ENCODE measurements around the gene GATAD2A.

The GATAD2A gene

GRCh38 chr19:19540064-19540714 is 134.7 kb downstream of the GATAD2A start:
- in situ Hi-C loops (cut with MboI; ENCODE audit: low sequenced_read_pairs): loop anchor here (10.0 to 25.0 kb wide), 2 partner anchors 105 to 747 kb away; partner anchors contain the start of gene GMIP

DNA sequence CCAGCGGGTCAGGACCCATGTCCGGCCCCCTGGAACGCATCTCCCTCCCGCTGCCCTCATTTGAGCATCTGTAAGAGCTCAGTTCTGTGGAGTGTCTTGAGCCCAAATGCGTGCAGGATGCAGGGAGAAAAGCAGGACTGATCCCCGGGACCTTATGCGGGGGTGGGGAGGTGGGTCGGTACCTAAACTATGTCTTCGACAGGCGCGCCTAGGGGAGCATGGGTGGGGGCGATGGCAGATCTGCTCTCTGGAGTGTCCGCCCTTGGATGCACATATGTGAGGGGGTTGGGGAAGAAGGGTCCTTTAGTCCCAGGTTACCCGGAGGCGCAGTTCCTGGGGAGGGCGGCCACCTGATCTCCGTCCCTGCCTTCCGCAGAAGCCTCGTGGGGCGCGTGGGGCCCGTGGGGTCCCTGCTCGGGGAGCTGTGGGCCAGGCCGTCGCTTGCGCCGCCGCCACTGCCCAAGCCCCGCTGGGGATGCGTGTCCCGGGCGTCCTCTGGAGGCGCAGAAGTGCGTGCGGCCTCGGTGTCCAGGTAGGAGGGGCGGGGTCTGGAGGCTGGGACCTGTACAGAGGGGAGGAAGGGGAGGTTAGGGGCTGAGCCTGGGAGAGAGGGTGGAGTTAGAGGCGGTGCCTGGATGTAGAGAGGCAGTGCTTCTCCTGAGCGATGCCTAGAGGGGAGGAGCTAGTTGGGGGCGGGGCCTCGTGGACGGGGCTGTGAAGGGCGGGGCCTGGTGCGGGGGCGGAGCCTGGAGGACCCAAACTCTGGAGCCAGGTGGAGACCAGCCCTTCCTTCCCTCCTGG is 135.4 kb downstream of the GATAD2A start:
- in situ Hi-C loops (cut with MboI; ENCODE audit: low sequenced_read_pairs): loop anchor here (10.0 to 25.0 kb wide), 2 partner anchors 104 to 746 kb away; partner anchors contain the start of gene GMIP

- in situ Hi-C loops (cut with MboI; ENCODE audit: low sequenced_read_pairs): loop anchor here (10.0 to 25.0 kb wide), 2 partner anchors 103 to 746 kb away; partner anchors contain the start of gene GMIP
Measured at GRCh38 chr19:19541616-19542015, 136.1 kb downstream of the GATAD2A start.

- in situ Hi-C loops (cut with MboI; ENCODE audit: low sequenced_read_pairs): loop anchor here (10.0 to 25.0 kb wide), 2 partner anchors 102 to 745 kb away; partner anchors contain the start of gene GMIP
Measured at GRCh38 chr19:19542507-19542906, 137.0 kb downstream of the GATAD2A start.

DNA sequence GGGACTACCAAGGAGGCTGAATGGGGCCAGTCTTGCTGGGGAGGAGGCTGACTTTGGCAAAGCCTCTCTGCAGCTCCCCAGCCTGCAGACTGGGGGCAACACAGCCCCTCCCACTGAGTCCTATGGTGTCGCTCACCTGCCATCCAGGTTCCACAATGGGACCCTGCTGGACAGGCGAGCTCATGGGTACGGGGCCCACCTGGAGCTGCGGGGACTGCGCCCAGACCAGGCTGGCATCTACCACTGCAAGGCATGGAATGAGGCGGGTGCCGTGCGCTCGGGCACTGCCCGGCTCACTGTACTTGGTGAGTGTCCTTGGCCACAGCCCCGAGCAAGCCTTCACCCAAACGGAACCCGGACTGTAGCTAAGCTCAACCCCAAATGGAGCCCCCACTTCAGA is 137.6 kb downstream of the GATAD2A start:
- in situ Hi-C loops (cut with MboI; ENCODE audit: low sequenced_read_pairs): loop anchor here (10.0 to 25.0 kb wide), 2 partner anchors 102 to 744 kb away; partner anchors contain the start of gene GMIP

GRCh38 chr19:19543640-19544039 is 138.2 kb downstream of the GATAD2A start:
- in situ Hi-C loops (cut with MboI; ENCODE audit: low sequenced_read_pairs): loop anchor here (10.0 to 25.0 kb wide), 2 partner anchors 101 to 744 kb away; partner anchors contain the start of gene GMIP

GRCh38 chr19:19544257-19544953 is 138.9 kb downstream of the GATAD2A start:
- in situ Hi-C loops (cut with MboI; ENCODE audit: low sequenced_read_pairs): loop anchor here (10.0 to 25.0 kb wide), 2 partner anchors 100 to 743 kb away; partner anchors contain the start of gene GMIP

DNA sequence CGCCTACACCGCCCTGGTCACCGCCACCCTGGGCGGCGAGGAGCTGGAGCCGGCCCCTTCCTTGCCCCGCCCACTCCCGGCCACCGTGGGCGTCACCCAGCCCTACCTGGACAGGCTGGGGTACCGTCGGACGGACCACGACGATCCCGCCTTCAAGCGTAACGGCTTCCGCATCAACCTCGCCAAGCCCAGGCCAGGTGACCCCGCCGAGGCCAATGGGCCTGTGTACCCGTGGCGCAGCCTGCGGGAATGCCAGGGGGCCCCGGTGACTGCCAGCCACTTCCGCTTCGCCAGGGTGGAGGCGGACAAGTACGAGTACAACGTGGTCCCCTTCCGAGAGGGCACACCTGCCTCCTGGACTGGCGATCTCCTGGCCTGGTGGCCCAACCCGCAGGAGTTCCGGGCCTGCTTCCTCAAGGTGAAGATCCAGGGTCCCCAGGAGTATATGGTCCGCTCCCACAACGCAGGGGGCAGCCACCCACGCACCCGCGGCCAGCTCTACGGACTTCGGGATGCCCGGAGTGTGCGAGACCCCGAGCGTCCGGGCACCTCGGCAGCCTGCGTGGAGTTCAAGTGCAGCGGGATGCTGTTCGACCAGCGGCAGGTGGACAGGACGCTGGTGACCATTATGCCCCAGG is 139.6 kb downstream of the GATAD2A start:
- in situ Hi-C loops (cut with MboI; ENCODE audit: low sequenced_read_pairs): loop anchor here (10.0 to 25.0 kb wide), 2 partner anchors 100 to 742 kb away; partner anchors contain the start of gene GMIP

DNA sequence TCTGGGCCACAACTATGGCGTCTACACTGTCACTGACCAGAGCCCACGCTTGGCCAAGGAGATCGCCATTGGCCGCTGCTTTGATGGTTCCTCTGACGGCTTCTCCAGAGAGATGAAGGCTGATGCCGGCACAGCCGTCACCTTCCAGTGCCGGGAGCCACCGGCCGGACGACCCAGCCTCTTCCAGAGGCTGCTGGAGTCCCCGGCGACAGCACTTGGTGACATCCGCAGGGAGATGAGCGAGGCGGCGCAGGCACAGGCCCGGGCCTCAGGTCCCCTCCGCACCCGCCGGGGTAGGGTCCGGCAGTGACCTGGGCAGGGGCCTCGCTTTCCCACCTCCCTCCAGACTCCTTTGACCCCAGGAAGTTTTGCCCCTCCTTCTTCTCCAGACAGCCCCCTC is 140.2 kb downstream of the GATAD2A start:
- in situ Hi-C loops (cut with MboI; ENCODE audit: low sequenced_read_pairs): loop anchor here (10.0 to 25.0 kb wide), 2 partner anchors 99 to 742 kb away; partner anchors contain the start of gene GMIP

- in situ Hi-C loops (cut with MboI; ENCODE audit: low sequenced_read_pairs): loop anchor here (10.0 to 25.0 kb wide), 2 partner anchors 98 to 741 kb away; partner anchors contain the start of gene GMIP
Measured at GRCh38 chr19:19546751-19547162, 141.3 kb downstream of the GATAD2A start.

GRCh38 chr19:19547674-19548336 is 142.3 kb downstream of the GATAD2A start:
- in situ Hi-C loops (cut with MboI; ENCODE audit: low sequenced_read_pairs): loop anchor here (10.0 to 25.0 kb wide), 2 partner anchors 97 to 739 kb away; partner anchors contain the start of gene GMIP

DNA sequence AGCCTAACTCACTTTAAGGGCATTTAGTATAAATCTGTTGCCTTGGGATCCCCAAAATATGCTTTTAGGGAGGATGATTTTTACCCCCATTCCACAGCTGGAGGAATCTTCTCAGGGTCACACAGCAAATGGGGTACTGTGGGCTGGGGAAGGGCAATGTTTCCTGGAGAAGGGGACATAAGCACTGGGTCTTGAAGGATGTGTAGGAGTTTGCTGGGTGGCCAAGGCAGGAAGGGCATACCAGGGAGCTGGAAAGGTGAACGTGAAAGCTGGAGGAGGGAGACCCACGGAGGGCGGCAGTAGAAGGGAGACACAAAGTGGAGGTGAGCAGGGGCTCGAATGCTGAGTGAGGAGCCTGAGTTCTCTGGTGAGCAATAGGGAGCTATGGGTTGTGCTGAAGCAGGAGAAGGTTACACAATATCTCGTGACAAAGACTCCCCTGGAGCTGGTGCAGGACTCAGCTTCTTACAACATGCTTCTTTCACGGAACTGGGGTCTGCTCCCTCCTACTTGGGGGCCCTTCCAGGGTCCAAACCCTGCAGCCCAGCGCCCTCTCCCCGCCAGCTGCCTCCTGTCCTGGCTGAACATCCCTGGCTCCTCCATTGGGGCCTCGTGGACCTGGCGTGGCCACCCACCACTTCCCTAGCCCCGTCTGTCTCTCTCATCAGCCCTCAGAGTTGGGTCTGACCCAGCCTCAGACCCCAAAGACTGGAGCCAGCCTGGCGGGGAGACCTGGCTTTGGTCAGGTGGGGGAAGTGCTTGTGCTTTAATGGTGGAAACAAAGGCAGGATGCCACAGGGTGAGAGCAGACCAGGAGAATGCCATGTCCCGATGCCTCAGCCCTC is 143.7 kb downstream of the GATAD2A start:
- in situ Hi-C loops (cut with MboI; ENCODE audit: low sequenced_read_pairs): loop anchor here (10.0 to 25.0 kb wide), 2 partner anchors 96 to 738 kb away; partner anchors contain the start of gene GMIP

DNA sequence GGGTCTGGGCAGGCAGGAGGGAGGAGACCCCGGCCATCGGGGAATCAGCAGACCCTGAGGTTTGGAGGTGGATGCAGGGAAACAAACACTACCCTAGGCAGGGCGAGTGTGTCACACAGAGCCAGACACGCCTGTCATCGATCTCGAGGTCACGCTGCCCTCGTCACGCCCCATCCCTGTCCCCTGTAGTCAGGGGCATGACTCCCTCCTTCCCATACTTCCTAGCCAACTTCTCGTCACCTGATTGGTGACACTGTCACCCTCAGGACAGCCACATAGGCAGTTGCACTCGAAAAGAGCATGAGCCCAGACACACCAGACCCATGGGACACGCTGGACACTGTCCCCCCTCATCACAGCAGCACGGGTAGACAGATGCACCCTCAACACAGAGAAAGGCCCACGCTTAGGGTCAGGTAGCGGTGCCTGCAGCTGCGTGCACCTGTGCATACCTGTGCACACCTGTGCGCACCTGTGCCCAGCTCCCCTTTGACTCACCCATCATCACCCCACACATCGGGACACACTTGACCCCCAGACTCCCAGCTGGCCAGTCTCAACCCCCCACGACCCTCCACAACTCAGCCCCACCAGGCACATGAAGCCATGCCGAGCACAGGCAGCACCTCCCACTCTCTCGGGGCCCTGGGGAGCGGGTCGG is 144.5 kb downstream of the GATAD2A start:
- in situ Hi-C loops (cut with MboI; ENCODE audit: low sequenced_read_pairs): loop anchor here (10.0 to 25.0 kb wide), 2 partner anchors 95 to 737 kb away; partner anchors contain the start of gene GMIP

- in situ Hi-C loops (cut with MboI; ENCODE audit: low sequenced_read_pairs): no loop called here
Measured at GRCh38 chr19:19550485-19550929, 145.0 kb downstream of the GATAD2A start.

GRCh38 chr19:19550972-19551852 is 145.7 kb downstream of the GATAD2A start:
- in situ Hi-C loops (cut with MboI; ENCODE audit: low sequenced_read_pairs): no loop called here

DNA sequence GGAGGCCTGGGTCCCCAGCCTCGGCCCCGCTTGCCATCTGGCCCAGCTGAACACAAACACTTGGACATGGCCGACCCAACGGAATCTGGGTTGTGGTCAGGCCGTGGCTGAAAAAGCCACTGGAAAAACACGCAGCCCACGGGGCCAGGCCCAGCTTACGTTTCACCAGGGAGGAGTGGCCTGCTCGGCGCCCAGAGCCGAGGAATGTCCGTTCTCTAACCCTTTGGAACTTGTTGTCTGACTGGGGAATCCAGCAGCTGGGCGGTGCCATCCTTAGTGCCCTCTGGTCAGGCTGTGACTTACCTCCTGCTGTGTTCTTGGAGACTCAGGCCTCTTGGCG is 146.3 kb downstream of the GATAD2A start:
- in situ Hi-C loops (cut with MboI; ENCODE audit: low sequenced_read_pairs): no loop called here

DNA sequence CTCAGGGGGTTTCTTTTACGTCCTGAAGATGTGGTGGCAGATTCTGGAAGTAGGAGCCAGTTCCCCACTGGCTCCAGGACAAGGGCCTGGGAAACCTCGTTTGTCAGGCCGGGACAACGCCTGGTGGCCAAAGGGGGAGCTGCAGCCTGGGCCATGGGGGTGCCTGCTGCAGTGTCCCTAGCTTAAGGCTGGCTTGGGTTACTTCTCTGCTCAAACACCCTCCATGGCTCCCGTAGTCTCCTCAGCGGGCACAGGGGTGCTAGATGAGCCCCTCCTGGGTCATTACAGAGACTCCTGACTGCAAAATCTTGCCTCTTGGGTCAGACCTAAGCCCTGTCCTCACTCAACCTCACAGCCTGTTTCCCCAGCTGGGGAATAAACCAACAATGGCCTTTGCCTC is 147.3 kb downstream of the GATAD2A start:
- in situ Hi-C loops (cut with MboI; ENCODE audit: low sequenced_read_pairs): no loop called here

All from HL-60/S4 treated with retinoic acid at 250 ng/mL for 4 days and 3 days (cell line).